GM18909 (cell line): ENCODE measurements around the gene PPP1R7.

Source experiments
- ATAC-seq: cut with Tn5 transposase; IDR thresholded peaks from one replicate; pipeline ENCODE4 v1.9.1; 2021; ENCODE audit warnings: mild to moderate bottlenecking; ENCODE audit not compliant: unreplicated experiment, poor library complexity

Gene PPP1R7

DNA sequence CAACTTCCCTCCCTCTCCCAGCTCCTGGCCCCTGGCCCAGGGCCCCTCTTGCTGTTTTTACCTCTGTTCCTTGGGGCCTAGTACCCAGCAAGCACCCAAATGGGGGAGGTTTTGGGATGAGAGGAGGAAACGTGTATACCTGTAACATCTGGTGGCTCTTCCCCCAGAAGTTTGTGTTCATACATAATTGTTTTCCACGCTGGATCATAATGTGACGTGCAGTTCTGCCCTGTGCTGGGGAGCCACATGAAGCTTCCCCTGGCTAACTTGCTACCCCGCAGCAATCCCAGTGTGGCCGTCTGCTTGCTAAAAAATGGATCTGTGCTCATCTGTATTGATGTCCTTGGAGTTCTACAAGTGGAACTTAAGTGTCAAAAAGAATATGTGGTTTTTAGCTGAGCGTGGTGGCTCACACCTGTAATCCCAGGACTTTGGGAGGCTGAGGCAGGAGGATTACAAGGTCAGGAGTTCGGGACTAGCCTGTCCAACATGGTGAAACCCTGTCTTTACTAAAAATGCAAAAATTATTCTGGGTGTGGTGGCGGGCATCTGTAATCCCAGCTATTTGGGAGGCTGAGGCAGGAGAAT is 74.7 kb downstream of the PPP1R7 start:
- ATAC-seq: no peak

- no peak for ATAC-seq
Measured at GRCh38 chr2:241225545-241225944, 75.3 kb downstream of the PPP1R7 start.

- no peak for ATAC-seq
Measured at GRCh38 chr2:241225983-241226382, 75.7 kb downstream of the PPP1R7 start.

DNA sequence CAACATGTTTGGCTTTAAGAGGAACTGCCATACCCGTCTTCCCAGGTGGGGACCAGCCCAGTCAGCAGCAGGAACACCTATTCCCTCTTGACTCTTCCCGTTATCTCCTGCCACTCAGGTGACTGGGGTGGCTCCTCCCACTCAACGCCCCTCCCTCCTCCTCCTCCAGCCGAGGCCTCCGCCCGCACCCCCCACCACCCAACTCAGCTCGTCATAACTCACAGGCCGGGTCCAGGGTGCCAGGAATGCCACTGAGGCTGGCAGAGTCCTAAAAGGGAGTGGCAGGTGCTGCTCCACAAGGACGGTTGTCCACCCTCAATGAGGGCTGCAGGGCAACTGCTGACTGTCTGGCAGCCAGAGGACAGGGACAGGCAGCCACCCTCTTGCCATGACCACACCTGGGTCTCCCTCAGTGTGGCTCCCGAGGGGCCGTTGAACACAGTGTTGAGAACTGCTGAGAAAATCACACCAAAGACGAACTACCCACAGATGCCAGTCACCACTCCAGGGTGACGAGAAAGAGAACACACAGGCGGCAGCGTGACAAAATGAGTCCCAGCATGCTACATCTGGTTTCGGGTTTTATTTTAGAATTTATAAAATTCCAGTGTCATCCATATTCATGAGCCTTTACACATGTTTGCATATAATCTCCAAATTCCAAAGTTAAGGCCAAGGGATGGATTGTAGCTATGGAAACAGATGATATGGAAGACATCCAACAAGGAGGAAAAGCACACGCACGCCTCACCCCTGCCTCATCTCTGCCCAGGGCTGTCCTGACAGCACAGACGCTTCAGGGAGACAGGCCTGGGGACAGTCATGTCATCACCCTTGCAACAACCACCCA is 76.7 kb downstream of the PPP1R7 start:
- ATAC-seq: no peak

DNA sequence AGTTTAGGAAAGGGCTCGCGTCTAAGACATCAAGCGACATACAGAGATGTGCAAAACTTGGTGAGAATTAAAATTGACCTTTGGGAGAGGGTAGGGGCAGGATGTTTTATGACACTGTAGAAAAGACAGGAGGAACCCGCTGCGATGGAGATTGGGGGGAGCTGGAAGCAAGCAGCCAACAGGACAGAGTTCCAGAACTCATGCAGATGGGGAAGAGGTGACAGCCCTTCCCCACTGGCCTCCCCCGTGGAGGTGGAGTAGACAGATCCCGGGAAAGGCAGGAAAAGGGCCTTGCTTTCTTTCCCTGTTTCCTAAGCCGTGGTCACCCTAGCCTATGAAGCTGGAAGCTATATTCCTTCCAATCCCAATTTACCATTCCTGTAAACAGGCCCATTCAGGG is 77.3 kb downstream of the PPP1R7 start:
- no peak for ATAC-seq

DNA sequence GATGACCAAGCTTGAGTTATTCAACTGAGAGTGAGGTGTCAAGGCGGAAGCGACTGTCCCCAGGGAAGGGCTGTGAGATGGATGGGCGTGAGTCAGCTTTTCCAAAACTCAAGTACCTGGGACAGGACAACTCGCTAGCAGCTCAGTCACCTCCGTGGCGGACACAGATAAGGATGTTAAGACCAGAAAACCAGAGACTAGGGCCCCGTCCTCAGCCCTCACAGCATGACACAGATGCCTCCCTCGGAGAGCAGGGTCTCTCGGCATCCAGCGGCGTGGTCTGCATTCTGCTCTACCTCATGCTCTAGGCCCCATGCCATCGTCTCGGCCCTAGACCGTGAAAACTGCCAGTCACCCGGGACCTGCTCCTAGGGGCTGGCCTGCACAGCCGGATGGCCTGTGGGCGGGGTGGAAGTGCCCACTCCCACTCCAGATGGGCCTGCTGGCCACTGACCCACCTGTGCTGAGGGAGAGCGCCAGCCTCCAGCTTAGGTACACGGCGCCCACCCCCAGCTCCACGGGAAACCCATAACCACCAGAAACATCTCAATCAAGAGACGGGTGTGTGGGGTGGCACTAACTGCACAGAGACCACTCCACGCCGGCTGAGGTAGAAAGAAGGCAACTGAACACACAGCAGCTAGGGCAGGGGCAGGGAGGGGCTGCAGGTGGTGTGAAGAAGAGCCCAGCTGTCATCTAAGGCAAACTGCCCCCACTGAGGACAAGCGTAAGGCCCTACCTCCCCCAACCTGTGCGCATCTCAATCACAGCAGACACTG is 78.0 kb downstream of the PPP1R7 start:
- no peak for ATAC-seq

- no peak for ATAC-seq
Measured at GRCh38 chr2:241228860-241229516, 78.7 kb downstream of the PPP1R7 start.

DNA sequence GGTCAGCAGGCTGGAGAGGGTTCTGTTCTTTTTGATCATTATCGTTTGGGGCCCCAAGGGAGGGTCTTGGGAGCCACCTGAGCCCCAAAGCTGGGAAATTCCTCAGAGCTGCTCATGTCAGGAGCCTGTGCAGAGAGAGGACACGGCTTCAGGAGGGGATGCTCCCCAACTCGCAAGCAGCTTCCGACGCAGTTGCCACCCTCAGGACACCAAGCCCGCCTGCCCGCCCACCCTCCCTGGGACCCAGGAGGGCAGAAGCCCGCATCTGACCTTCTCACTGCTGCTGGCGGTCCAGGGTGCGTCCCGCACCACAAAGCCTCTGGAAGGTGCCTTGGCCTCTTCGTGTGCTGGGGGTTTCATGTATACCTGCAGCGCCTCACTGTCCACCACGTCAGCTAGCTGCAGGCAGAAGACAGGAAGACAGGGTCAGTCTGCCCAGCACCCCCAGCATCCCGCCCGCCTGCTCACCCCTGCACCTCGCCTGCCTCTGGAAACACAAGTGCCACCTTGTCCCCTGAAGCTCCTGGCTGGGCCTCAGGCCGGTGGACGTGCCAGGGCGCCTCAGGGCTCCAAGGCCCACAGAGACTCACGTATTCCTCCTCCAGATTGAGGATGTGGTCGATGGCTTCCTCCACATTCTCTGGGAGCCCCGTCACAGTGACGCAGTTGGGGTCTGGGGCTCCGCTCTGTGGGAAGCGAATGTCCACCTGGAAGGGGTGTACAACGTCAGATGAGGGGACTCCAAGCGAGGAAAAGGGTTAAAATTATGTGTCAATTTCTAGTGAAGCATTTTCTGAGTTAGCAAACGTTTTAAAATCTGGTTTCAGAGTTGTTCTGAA is 79.5 kb downstream of the PPP1R7 start:
- no peak for ATAC-seq

DNA sequence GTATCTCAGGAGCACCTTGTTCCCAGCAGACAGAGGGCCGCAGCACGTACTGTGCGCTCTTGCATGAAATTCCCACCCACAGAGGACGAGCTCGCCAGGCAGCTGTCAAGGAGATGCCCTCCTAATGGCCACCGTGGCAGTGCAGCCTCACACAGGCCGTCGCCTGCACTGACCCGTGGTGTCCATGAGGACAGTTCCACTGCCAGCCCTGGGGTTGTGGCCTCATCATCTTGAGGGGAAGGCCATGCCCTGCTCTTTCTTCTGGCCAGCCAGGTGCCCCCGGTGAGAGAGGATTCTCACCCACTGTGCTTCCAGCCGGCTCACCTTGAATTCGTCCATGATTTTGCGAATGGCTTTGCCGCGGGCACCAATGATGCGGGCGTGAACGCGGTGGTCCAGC is 80.2 kb downstream of the PPP1R7 start:
- no peak for ATAC-seq

GRCh38 chr2:241232736-241233575 is 82.7 kb downstream of the PPP1R7 start:
- ATAC-seq: no peak
